ENCODE measurements around the gene DLGAP4.

DLGAP4 gene, protein sequence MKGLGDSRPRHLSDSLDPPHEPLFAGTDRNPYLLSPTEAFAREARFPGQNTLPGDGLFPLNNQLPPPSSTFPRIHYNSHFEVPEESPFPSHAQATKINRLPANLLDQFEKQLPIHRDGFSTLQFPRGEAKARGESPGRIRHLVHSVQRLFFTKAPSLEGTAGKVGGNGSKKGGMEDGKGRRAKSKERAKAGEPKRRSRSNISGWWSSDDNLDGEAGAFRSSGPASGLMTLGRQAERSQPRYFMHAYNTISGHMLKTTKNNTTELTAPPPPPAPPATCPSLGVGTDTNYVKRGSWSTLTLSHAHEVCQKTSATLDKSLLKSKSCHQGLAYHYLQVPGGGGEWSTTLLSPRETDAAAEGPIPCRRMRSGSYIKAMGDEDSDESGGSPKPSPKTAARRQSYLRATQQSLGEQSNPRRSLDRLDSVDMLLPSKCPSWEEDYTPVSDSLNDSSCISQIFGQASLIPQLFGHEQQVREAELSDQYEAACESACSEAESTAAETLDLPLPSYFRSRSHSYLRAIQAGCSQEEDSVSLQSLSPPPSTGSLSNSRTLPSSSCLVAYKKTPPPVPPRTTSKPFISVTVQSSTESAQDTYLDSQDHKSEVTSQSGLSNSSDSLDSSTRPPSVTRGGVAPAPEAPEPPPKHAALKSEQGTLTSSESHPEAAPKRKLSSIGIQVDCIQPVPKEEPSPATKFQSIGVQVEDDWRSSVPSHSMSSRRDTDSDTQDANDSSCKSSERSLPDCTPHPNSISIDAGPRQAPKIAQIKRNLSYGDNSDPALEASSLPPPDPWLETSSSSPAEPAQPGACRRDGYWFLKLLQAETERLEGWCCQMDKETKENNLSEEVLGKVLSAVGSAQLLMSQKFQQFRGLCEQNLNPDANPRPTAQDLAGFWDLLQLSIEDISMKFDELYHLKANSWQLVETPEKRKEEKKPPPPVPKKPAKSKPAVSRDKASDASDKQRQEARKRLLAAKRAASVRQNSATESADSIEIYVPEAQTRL

GRCh38 chr20:36305602-36306551 lies at the start of gene DLGAP4:
DLGAP4 (plus strand) TSS chr20:36306339; CDS start chr20:36431718, 125,379 bp downstream.
- DNase-seq (ENCODE audit: low read depth) = no peak

GRCh38 chr20:36259177-36260061 lies 46.7 kb upstream of the DLGAP4 start:
- no peak for DNase-seq (ENCODE audit: low read depth)

DNA sequence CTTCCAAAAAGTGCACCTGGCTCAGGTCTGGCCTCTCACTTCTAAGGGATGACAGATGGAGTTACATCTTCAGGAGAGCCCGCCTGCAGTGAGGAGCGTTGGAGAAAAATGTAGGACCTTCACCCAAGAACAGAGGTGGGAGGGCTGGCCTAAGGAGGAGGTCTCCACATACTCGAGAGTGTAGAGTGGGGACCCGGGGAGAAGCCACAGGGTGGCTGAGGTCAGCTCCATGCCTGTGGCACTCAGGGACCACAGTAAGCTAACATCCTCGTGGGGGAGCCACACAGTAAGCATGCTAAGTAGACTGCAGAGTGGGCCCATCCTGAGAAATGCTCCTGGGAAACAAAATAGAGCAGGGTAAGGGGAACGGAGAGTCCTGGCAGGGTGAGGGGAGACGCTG lies 45.8 kb upstream of the DLGAP4 start:
- no peak for DNase-seq (ENCODE audit: low read depth)

GRCh38 chr20:36261389-36262105 lies 44.6 kb upstream of the DLGAP4 start:
- DNase-seq (ENCODE audit: low read depth) = no peak

DNA sequence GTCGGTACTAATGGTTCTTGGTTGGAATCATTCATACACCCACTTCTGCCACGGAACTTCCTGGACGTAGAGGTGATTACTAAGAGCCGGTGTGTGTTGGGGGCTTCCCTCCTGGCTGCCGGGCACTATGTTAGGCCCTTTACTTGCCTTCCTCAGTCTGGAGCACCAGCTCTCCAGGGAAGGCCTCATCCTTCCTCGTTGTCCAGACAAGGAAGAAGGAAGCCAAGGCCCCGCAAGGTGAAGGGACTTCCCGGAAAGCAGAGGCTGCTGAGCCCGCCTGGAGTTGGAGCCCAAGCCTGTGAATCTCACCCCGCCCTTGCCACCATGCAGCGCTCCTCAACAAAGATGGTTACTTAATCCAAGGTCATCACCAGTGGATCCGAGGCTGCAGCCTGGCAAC lies 43.7 kb upstream of the DLGAP4 start:
- no peak for DNase-seq (ENCODE audit: low read depth)

DNA sequence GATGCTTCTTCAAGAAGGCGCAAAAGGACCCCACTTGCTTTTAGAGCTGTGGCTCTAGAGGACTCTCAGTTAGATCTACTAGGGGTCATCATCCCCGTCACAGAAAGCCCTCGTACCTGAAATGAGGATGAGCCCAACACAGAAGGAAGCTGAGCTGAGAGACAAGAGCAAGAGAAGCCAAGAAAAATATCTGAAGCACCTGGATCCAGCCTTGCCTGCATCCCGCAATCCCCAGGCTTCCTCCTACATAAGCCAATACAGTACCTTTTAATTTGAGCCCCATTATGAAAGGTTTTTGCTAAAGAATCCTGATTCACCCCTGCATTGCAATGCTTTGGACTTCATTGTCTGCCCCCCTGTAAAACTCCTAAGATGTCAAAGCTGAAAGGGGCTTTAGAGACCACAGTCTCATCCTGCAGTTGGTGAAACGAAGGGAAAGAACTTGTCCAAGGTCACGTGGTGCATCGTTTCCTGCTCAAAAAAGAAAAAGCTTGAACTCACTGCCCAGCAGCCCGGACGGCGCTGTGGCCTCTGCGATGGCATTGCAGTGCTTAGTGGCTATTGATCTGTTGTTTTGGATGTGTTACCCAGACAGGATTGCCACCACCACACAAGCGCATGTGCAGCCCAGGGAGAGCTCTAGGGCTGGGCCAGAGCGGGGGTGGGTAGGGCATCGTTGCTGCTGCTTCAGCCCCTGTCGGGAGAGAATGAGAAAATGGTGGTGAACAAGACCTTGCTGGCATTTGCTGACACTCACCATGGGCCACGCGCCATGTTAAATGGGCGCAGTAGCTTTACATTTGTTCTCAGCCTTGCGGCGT lies 41.5 kb upstream of the DLGAP4 start:
- DNase-seq (ENCODE audit: low read depth) = no peak

GRCh38 chr20:36266189-36266588 lies 40.0 kb upstream of the DLGAP4 start:
- no peak for DNase-seq (ENCODE audit: low read depth)

DNA sequence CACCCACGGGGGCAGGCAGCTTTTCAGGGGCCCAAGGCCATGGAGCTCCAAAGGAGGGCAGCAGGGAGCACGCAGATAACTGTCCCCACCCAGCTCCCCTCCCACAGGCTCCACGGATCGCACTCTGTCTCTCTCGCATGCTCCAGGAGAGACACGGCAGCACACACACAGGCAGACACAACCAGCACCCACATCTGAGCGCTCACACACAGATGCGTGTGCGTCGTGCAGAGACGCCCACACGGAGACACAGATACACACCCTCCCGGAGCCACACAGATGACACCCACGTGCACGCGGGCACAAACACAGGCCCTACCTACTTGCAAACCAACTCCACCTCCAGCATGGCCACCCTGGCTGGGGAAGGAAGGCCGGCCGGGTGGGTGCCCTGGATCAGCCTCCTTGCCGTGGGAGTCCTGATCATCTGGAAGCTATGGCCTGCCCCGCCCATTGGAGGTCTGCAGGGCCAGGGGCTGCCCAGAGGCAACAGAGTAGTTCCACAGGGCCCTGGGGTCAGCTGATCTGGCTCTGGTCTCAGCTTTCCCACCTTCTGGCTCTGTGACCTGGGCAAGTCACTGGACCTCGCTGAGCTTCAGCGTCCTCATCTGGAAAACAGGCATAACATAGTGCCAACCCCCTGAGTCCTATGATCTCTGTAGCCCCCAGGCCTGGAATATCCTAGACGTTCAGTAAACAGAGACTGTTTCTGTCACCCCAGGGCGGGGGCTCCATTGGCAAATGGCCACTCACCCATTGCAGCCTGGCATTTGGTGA lies 38.3 kb upstream of the DLGAP4 start:
- no peak for DNase-seq (ENCODE audit: low read depth)

DNA sequence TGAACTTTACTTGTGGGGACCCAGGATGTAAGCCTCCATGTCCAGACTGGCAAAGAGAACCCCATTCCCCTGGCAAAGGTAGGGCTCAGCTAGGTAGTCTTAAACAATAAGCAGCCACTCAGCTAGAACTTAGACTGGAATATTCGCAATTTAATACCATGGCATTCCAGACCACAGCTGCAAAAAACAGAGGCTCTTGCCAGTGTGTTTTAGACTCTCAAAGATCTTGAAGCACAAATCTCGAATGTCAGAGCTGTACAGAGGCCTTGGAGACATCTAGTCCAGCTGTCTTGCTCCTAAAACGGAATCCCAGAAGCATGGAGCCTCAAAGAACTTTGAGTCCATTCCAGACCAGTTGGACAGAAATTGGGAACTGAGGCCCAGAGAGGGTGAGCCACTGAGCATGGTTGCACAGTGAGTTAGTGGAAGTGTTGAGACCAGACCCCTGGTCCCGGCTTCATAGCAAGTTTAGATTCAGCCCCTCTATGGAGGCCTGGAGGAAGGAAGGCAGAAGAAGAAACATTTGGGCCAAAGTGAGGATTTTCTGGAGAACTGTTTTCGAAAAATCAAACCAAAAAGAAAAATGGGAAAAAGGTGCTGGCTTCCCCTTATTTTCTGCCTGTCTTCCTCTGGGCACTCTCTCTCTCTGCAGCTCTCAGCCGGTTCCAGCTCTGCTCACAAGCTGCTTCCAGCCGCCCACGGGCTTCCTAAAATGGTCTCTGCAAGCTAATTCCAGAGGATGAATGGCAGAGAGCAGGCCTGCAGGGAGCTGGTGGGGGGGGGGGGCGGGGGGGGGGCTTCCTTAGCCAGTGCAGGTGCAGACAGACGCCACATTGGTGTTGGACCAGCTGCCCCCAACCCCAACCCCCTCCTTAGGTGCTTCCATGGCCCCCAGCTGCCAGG lies 37.4 kb upstream of the DLGAP4 start:
- DNase-seq (ENCODE audit: low read depth) = no peak

DNA sequence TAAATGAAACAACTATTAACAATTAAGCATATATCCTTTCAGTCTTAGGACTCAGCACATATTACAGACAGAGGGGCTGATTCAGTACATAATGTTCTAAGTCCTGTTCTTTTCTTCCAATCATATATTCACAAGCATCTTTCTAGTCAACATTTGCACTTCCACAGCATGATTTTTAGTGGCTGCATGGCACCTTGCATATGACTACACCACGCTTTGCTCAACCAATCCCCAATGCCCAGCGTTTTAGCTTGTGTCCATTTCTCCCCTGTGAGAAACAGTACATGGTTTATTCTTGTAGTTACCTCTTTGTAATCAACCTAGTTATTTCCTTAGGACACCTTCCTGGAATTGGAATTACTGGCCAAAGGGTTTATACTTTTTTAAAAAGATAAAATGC lies 36.6 kb upstream of the DLGAP4 start:
- DNase-seq (ENCODE audit: low read depth) = no peak

- no peak for DNase-seq (ENCODE audit: low read depth)
These were observed 35.1 kb upstream of the DLGAP4 start for GRCh38 chr20:36270744-36271638.

- no peak for DNase-seq (ENCODE audit: low read depth)
These were observed 34.2 kb upstream of the DLGAP4 start for GRCh38 chr20:36271639-36272546.

DNA sequence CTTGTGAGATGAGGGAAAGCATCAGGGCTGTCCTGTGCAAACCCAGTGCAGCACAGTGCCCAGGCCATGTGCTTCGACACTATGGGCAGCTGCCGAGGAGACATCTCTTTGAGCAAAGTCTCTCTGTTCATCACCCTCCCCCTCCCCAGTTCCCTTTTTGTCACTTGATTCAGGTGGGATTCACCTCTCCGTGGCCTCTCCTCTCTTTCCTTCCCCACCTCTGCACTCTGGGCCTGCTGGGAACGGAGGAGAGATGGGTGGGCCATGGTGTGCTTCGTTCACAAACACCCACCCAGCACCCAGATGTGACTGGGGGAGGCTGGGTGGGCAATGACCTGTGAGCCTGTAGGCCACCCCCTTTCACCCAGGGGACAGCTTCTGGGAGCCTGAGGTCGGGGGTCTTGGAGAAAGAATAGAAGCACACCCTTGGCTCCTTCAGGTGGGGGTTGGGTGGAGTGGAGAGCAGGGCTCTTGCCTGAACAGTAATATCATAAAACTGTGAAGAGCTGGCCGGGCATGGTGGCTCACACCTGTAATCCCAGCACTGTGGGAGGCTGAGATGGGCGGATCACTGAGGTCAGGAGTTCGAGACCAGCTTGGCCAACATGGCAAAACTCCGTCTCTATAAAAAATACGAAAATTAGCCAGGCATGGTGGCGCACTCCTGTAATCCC lies 33.5 kb upstream of the DLGAP4 start:
- DNase-seq (ENCODE audit: low read depth) = no peak

DNA sequence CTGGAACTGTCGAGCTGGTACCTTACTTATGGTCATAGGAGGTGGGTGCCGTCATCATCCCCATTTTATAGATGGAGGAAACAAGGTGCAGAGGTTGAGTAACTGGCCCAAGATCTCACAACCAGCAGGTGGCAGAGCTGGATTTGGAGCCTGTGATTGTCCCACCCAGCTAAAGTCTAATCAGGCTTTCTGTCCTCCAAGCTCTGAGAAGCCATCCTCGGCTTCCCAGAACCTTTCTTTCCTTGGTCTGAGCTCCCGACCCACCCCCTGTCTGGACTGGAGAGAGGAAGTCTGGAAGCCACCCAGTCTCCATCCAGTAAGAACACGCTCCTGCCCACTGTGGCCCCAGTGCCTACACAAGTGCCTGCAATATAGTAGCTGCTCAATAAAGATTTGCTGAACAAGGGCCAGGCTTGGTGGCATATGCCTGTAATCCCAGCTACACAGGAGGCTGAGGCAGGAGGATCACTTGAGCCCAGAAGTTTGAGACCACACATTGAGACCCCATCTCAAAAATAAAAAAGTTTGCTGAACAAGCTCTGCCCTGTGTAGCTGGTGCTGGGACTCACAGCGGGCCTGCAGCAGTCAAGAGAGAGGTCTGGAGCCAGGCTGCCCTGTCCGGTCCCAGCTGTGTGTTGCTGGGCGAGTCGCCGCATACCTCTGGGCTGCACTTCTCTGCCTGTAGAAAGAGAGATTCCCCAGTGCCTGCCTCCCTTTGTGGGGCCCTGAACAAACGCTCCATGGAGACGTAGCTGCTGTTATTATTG lies 32.5 kb upstream of the DLGAP4 start:
- DNase-seq (ENCODE audit: low read depth) = no peak

Data from activated T-cell treated with anti-CD3 and anti-CD28 coated beads for 48 hours (primary cell).